ENCODE data around the gene SLC26A11. TPM values are rescaled to one million over a fixed set of nuclear protein-coding genes. Genes with fewer than 3 reads are reported as not detected.

SLC26A11 gene
- total RNA-seq, 1 experiment from 2014 or later: 17.7 TPM

GRCh38 chr17:80291260-80291659 lies 71.0 kb downstream of the SLC26A11 start:
- POLR2A ChIA-PET: no interaction called here
- Histone ChIP-seq H3K9ac (ENCODE audit: low read length) (no peak overlapping the region), H3K36me3 (ENCODE audit: control insufficient read depth in 1 of 2, insufficient read depth in 2 of 2, low read length in 2 of 2) (peaks cover 16 to 20% of the 10 kb centered on the region in 2 experiments; a peak in 2 of 4 replicates), H3K4me2 (ENCODE audit: low read length) (no peak overlapping the region), H3K27me3 (ENCODE audit: insufficient read depth, low read length) (no peaks in the 10 kb centered on the region), H3K9me2 (ENCODE audit: insufficient read depth) (no peaks in the 10 kb centered on the region), H3K79me2 (ENCODE audit: insufficient read depth, low read length) (no peaks in the 10 kb centered on the region), H2AFZ (ENCODE audit: low read depth, low read length, poor library complexity, severe bottlenecking) (no peak overlapping the region), H3K4me1 (ENCODE audit: control insufficient read depth in 1 of 2, insufficient read depth in 2 of 2, low read length in 2 of 2) (no peaks in the 10 kb centered on the region), H3K27ac (ENCODE audit: low read depth, low read length) (no peak overlapping the region), H3K9me3 (ENCODE audit: control insufficient read depth in 1 of 2, insufficient read depth in 1 of 2, low read depth in 1 of 2, low read length in 2 of 2) (no peaks in the 10 kb centered on the region), H3K4me3 (replicated peaks in 1 of 2; ENCODE audit: low read depth in 1 of 2, low read length in 2 of 2) (no peak overlapping the region), H4K20me1 (ENCODE audit: insufficient read depth) (no peaks in the 10 kb centered on the region)
- RAD21 ChIA-PET (ENCODE audit: low non-redundant PET in 1 of 2, low total read pairs in 2 of 2, uncharacterized antibody in 2 of 2, unreplicated experiment in 2 of 2): no interaction called here
- BruUV-seq (replicated peaks): no TSS peak
- TF ChIP-seq MAX (IDR thresholded peaks at IDR 0.05): no peak
- TF ChIP-seq FOSL1 (IDR thresholded peaks at IDR 0.05; ENCODE audit: low read depth): no peak
- no peak for TF ChIP-seq SIN3A (IDR thresholded peaks at IDR 0.05; ENCODE audit: low read depth)
- TF ChIP-seq SRF (IDR thresholded peaks at IDR 0.05; ENCODE audit: low read depth): no peak
- no peak for TF ChIP-seq EZH2 (IDR thresholded peaks at IDR 0.05)
- TF ChIP-seq YY1 (IDR thresholded peaks at IDR 0.05; ENCODE audit: extremely low read depth, insufficient replicate concordance, low read depth, low read length): no peak
- no peak for TF ChIP-seq ELF1 (IDR thresholded peaks at IDR 0.05; ENCODE audit: borderline replicate concordance, low read depth)
- TF ChIP-seq POLR2A (IDR thresholded peaks at IDR 0.05; ENCODE audit: borderline replicate concordance, extremely low read depth, insufficient read depth, insufficient read length): no peak
- DNase-seq (ENCODE audit: low read depth, low spot score) (no peak), ATAC-seq (no peak)
- CTCF ChIA-PET: no interaction called here
- intact Hi-C loops (cut with micrococcal nuclease): no loop called here

DNA sequence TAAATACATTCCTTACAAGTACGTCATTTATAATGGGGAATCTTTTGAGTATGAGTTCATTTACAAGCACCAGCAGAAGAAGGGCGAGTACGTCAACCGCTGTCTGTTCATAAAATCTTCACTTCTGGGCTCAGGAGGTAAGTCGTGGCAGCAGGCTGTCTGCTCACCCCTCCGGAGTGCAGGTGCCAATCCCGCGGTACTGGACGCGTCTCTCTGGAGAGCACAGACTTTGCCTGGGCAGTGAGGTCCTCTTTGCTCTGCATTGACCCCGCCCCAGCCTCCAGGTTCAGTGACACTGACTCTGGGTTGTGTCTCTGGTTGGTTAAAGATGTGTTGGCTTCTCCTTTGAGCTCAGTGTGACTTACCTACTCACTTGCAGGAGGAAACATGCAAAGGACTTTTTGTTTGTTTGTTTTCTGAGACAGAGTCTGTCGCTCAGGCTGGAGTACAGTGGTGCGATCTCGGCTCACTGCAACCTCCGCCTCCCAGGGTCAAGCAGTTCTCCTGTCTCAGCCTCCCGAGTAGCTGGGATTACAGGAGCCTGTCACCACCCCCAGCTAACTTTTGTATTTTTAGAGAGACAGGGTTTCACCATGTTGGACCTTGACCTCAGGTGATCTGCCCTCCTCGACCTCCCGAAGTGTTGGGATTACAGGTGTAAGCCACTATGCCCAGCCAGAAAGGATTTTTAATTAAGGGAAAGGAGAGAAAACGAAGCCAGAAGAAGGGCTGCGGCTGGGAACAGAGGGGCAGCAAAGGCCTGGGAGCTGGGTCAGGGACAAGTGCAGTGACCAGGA lies 71.7 kb downstream of the SLC26A11 start:
- H3K9ac ChIP-seq (ENCODE audit: low read length): no peak overlapping the region
- intact Hi-C loops (cut with micrococcal nuclease): no loop called here
- POLR2A ChIA-PET: no interaction called here
- CTCF ChIA-PET: no interaction called here
- DNase-seq (ENCODE audit: low read depth, low spot score) (no peak), ATAC-seq (no peak)
- RAD21 ChIA-PET (ENCODE audit: low non-redundant PET in 1 of 2, low total read pairs in 2 of 2, uncharacterized antibody in 2 of 2, unreplicated experiment in 2 of 2): no interaction called here
- no peaks in the 10 kb centered on the region for H3K4me1 ChIP-seq (ENCODE audit: control insufficient read depth in 1 of 2, insufficient read depth in 2 of 2, low read length in 2 of 2)
- no TSS peak for BruUV-seq (replicated peaks)
- H3K36me3 ChIP-seq (ENCODE audit: control insufficient read depth in 1 of 2, insufficient read depth in 2 of 2, low read length in 2 of 2): peaks cover 16 to 20% of the 10 kb centered on the region in 2 experiments; a peak in 2 of 4 replicates
- H4K20me1 ChIP-seq (ENCODE audit: insufficient read depth): no peaks in the 10 kb centered on the region
- no peaks in the 10 kb centered on the region for H3K9me2 ChIP-seq (ENCODE audit: insufficient read depth)
- no peak overlapping the region for H3K27ac ChIP-seq (ENCODE audit: low read depth, low read length)
- H3K79me2 ChIP-seq (ENCODE audit: insufficient read depth, low read length): no peaks in the 10 kb centered on the region
- no peak overlapping the region for H3K4me3 ChIP-seq (replicated peaks in 1 of 2; ENCODE audit: low read depth in 1 of 2, low read length in 2 of 2)
- no peak overlapping the region for H2AFZ ChIP-seq (ENCODE audit: low read depth, low read length, poor library complexity, severe bottlenecking)
- no peaks in the 10 kb centered on the region for H3K9me3 ChIP-seq (ENCODE audit: control insufficient read depth in 1 of 2, insufficient read depth in 1 of 2, low read depth in 1 of 2, low read length in 2 of 2)
- no peaks in the 10 kb centered on the region for H3K27me3 ChIP-seq (ENCODE audit: insufficient read depth, low read length)
- H3K4me2 ChIP-seq (ENCODE audit: low read length): no peak overlapping the region
- TF ChIP-seq JUND (IDR thresholded peaks at IDR 0.05) (no peak), ZFX (IDR thresholded peaks at IDR 0.05) (no peak), EZH2 (IDR thresholded peaks at IDR 0.05) (no peak), POLR2A (IDR thresholded peaks at IDR 0.05; ENCODE audit: borderline replicate concordance, extremely low read depth, insufficient read depth, insufficient read length) (no peak), ELF1 (IDR thresholded peaks at IDR 0.05; ENCODE audit: borderline replicate concordance, low read depth) (no peak), FOSL1 (IDR thresholded peaks at IDR 0.05; ENCODE audit: low read depth) (no peak), SIN3A (IDR thresholded peaks at IDR 0.05; ENCODE audit: low read depth) (no peak), SP1 (IDR thresholded peaks at IDR 0.05; ENCODE audit: low read depth) (no peak), SRF (IDR thresholded peaks at IDR 0.05; ENCODE audit: low read depth) (no peak), MAX (IDR thresholded peaks at IDR 0.05) (no peak), ZNF274 (IDR thresholded peaks at IDR 0.05; ENCODE audit: low read depth, low read length) (no peak), YY1 (IDR thresholded peaks at IDR 0.05; ENCODE audit: extremely low read depth, insufficient replicate concordance, low read depth, low read length) (no peak), POLR2AphosphoS5 (IDR thresholded peaks at IDR 0.05; ENCODE audit: low read depth, low read length) (no peak), TCF7L2 (IDR thresholded peaks at IDR 0.05; ENCODE audit: borderline replicate concordance, extremely low read depth, insufficient read depth, insufficient read length) (no peak), CBX3 (IDR thresholded peaks at IDR 0.05; ENCODE audit: low read depth) (no peak), CEBPB (IDR thresholded peaks at IDR 0.05; ENCODE audit: low read depth) (no peak)
- TF ChIP-seq, protein P1, sequence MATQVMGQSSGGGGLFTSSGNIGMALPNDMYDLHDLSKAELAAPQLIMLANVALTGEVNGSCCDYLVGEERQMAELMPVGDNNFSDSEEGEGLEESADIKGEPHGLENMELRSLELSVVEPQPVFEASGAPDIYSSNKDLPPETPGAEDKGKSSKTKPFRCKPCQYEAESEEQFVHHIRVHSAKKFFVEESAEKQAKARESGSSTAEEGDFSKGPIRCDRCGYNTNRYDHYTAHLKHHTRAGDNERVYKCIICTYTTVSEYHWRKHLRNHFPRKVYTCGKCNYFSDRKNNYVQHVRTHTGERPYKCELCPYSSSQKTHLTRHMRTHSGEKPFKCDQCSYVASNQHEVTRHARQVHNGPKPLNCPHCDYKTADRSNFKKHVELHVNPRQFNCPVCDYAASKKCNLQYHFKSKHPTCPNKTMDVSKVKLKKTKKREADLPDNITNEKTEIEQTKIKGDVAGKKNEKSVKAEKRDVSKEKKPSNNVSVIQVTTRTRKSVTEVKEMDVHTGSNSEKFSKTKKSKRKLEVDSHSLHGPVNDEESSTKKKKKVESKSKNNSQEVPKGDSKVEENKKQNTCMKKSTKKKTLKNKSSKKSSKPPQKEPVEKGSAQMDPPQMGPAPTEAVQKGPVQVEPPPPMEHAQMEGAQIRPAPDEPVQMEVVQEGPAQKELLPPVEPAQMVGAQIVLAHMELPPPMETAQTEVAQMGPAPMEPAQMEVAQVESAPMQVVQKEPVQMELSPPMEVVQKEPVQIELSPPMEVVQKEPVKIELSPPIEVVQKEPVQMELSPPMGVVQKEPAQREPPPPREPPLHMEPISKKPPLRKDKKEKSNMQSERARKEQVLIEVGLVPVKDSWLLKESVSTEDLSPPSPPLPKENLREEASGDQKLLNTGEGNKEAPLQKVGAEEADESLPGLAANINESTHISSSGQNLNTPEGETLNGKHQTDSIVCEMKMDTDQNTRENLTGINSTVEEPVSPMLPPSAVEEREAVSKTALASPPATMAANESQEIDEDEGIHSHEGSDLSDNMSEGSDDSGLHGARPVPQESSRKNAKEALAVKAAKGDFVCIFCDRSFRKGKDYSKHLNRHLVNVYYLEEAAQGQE (IDR thresholded peaks at IDR 0.05; ENCODE audit: low read depth): no peak

Data from HCT116 (cell line).